HG03108 (cell line): ENCODE data around the gene FNIP2.
"Not testable (repeated sequence)": the region's sequence is repeated elsewhere in the genome, so short reads cannot be mapped to it uniquely, and the experiment has no call there.

Experiments used
- ATAC-seq: cut with Tn5 transposase; IDR thresholded peaks from one replicate; pipeline ENCODE4 v1.9.1; 2021; ENCODE audit warnings: moderate library complexity; ENCODE audit not compliant: unreplicated experiment

Gene FNIP2

GRCh38 chr4:158903079-158903456 lies 134.2 kb downstream of the FNIP2 start:
- ATAC-seq, result no peak

GRCh38 chr4:158903472-158904043 lies 134.7 kb downstream of the FNIP2 start:
- ATAC-seq, result no peak

DNA sequence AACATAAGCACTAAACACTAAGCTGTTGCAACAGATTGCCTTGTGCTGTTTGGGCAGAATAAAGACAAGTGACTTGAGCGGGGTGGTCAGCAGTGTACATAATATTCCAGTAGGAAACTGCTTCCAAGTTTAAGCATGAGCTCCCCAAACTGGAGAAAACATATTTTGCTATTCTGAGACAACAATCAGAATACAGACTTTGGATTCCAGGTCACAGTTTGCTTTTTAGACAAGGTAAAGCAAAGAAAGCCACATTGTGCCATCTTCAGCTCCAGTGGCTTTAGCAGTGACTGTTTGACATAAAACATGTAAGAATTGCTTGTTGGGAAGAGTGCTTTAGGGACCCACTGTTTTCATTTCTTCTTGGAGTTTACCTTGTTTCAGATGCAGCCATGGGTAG lies 136.0 kb downstream of the FNIP2 start:
- no peak for ATAC-seq

DNA sequence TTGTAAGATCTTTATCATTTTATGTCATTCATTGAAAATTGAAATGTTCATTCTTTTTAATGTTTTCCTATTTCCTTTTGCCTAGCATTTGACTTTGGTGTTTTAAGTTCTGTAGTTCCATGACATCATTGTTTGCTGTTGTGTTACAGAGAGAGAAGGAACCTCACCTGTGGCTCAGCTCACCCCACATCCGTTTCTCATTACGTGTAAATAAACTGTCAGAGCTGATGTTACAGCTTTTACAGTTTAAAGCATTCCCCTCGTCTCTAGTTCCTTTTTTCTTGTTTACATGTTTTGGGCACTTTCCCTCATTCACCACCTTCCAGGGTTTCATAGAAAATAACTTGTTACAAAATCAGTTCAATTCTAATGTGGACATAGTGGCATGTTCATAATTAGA lies 137.2 kb downstream of the FNIP2 start:
- ATAC-seq, result peak; percentile 98

DNA sequence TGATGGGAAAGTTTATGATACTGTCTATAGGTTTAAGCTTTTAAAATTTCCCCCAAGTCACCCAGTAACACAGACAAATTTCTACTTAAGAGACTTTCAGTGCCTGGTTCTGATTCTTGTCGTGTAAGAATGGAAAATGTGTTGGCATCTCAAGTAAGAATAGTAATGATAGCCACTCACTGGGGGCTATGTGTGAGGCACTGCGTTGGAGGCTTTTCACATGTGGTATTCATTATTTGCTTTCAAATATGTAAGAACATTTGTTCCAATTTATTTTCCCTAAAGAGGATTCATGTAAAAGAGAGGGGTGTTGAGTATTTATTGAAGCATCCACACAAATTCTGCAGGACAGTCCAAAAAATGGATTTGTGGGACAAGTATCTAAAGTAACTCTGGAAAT lies 143.6 kb downstream of the FNIP2 start:
- ATAC-seq, result no peak

DNA sequence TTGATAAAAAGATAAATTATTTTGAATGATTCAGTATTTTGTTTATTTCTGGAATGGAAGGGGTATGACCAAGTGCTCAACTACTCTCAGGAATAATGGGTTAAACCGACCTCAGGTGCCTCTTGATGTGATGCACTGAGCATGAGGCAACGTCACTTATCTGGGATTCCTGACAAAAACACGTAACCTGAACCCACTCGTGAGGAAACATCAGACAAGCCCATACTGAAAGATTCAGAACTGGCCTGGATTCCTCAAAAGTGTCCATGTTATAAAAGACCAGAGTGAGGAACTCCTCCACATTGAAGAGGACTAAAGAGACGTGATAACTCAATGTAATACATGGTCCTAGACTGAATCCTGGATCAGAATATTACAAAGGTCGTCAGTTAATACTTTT lies 144.0 kb downstream of the FNIP2 start:
- no peak for ATAC-seq

DNA sequence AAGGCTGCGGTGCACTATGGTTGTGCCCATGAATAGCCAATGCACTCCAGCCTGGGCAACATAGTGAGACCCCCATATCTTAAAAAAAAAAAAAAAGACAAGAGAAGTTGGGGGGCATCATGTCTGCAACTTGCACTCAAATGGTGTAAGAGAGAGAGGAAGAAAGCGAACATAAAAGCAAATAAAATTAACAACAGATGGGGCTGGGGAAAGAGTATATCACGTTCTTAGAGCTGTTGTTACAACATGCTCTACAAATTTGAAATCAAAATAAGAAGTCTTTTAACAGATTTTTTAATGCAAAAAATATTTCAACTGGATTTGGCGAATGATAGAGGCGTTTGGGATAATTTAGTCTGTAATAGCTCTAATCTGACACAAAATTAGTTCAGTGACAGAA lies 144.9 kb downstream of the FNIP2 start:
- ATAC-seq, result no peak

- no peak for ATAC-seq
Observed at GRCh38 chr4:158914218-158914617, 145.4 kb downstream of the FNIP2 start.

GRCh38 chr4:158915683-158916241 lies 146.9 kb downstream of the FNIP2 start:
- no peak for ATAC-seq

DNA sequence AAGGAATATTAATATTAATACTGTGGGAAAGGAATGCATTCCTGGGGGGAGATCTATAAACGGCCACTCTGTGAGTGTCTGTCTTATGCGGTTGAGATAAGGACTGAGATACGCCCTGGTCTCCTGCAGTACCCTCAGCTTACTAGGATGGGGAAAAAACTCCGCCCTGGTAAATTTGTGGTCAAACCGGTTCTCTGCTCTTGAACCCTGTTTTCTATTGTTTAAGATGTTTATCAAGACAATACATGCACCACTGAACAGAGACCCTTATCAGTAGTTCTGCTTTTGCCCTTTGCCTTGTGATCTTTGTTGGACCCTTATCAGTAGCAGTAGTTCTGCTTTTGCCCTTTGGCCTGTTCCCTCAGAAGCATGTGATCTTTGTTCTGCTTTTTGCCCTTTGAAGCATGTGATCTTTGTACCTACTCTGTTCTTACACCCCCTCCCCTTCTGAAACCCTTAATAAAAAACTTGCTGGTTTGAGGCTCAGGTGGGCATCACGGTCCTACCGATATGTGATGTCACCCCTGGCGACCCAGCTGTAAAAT lies 151.7 kb downstream of the FNIP2 start:
- ATAC-seq, result not testable (repeated sequence)

DNA sequence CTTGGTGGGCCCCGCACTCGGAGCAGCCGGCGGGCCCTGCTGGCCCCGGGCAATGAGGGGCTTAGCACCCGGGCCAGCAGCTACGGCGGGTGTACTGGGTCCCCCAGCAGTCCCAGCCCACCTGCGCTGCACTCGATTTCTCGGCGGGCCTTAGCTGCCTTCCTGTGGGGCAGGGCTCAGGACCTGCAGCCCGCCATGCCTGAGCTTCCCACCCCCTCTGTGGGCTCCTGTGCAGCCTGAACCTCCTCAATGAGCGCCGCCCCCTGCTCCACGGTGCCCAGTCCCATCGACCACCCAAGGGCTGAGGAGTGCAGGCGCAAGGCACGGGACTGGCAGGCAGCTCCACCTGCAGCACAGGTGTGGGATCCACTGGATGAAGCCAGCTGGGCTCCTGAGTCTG lies 158.9 kb downstream of the FNIP2 start:
- ATAC-seq, result not testable (repeated sequence)

DNA sequence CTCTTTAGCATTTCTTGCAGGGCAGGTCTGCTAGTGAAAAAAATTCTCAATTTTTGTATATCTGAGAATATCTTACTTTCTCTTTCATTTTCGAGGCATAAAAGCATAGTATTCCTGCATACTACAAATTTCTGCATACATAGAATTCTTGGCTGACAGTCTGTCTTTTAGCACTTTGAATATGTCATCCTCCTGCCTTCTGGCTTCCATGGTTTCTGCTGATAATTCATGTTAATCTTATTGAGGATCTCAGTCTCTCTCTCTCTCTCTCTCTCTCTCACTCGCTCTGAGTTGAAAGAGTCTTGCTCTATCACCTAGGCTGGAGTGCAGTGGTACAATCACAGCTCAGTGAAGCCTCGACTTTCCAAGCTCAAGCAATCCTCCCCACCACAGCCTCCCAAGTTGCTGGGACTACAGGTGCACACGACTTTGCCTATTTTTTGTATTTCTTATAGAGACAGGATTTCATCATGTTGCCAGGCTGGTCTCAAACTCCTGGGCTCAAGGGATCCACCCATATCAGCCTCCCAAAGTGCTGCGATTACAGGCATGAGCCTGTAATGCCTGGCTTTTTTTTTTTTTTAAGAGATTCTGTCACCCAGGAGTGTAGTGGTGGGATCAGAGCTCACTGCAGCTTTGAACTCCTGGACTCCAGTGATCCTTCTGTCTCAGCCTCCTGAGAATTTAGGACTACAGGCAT lies 161.3 kb downstream of the FNIP2 start:
- no peak for ATAC-seq

DNA sequence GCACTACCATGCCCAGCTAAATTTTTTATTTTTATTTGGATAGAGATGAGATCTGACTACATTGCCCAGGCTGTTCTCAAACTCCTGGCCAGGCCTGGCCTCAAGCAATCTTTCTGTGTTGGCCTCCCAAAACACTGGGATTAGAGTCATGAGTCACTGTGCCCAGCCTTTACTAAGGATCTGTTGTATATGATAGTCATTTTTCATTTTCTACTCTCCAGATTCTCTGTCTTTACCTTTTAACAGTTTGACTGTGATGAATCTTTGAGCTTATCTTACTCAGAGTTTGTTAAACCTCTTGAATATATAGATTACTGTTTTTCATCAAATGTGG lies 161.8 kb downstream of the FNIP2 start:
- no peak for ATAC-seq

DNA sequence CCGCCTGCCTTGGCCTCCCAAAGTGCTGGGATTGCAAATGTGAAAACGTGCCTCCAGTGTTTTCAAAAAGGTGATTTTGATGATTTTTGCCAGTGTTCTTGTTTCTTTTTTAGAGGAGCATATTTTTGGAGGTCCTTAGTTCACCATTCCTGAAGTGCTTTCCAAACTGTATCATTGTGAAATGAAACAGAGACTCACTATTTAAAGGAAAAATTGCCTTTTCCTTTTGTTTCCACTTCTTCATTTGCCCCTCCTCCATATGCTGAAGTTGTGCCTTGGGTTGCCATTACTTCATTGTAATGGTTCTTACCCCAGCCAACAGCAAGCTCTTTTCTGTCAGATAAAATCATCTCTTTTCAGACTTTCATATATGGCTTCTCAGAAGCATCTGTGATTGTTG lies 164.4 kb downstream of the FNIP2 start:
- no peak for ATAC-seq

- ATAC-seq, result no peak
Observed at GRCh38 chr4:158934996-158935669, 166.3 kb downstream of the FNIP2 start.

GRCh38 chr4:158936238-158936637 lies 167.4 kb downstream of the FNIP2 start:
- no peak for ATAC-seq

DNA sequence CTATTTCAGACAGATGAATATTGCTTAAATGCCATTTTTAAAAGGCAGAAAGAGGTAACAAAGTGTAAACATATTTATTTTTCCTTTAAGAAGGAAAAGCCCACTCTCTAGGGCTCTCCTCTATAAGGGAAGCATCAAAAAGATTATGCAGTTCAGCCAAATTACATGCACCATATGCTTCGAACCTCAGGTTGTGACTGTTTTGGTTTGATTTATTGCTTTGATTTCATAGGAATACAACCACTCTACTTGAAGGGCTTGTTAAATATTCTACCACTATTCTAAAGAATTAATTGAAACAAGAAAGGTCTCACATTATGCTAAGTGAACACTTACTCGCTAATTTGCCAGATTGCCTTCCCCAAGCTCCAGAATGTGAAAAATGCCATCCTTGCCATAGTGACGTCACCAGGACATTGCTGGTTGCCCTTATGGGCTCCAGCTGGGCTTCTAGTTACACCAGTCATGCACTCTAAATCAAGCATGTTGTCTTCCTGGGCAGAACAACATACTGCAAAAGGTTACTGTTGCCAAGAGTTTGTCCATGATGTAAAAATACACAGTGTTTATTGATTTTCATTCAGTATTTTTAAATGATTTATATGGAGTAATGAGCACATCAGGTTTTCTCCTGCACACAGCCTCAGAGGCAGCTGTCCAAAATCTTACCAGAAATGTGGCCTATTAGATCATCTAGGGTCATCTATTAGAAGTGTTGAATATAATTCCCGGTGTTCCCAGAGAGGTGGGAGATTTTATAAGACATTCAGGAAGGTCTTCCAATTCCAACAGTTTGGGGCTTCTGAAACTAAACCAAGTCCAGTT lies 169.6 kb downstream of the FNIP2 start:
- no peak for ATAC-seq

GRCh38 chr4:158940271-158940670 lies 171.4 kb downstream of the FNIP2 start:
- no peak for ATAC-seq

- ATAC-seq, result no peak
Observed at GRCh38 chr4:158941321-158941720, 172.5 kb downstream of the FNIP2 start.

- ATAC-seq, result no peak
Observed at GRCh38 chr4:158941895-158942294, 173.1 kb downstream of the FNIP2 start.

DNA sequence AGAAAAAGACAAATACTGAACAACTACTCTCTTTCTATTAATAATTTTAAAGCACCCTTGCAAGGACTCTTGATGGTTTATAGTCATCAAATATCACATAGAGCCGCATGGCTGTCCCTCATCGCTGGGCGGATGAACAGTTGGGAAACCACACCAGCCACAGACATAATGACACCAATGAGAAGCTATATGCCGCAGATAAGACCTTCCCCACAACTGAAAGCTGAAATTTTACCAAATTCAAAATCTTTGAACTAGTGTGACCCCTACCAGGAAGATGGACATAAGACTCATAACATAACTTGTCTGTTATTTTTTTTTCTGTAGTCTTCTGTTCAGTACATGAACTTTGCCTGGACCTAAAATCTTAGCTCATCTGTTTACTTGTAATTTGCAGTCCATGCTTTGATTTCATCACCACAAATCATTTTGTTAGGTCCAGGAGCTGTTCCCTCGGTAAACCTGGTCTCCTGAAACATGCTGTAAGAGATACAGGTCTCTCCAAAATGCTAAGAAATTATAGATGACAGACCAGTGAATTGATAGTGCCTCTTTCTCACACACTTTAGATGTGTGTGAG lies 176.8 kb downstream of the FNIP2 start:
- ATAC-seq, result no peak
